Duodenal mucosa (tissue), 2 donors: ENCODE data around the gene EIF2B5.
A peak's percentile ranks its signal among the peaks of the same experiment; 100 is the strongest.

Experiments used
- H3K27ac ChIP-seq: one replicate; pipeline ENCODE4 v1.7.0; 2013; ENCODE audit warnings: low read depth, low read length
- H3K27me3 ChIP-seq, 2 donors: one replicate each; pipeline ENCODE4 v1.7.0; 2013; ENCODE audit warnings: low read length in 2 of 2, control low read depth in 1 of 2; ENCODE audit not compliant: insufficient read depth in 2 of 2, control insufficient read depth in 1 of 2
- H3K36me3 ChIP-seq, 2 donors: one replicate each; pipeline ENCODE4 v1.7.0; 2013; ENCODE audit warnings: low read length in 2 of 2, control low read depth in 1 of 2; ENCODE audit not compliant: insufficient read depth in 2 of 2, control insufficient read depth in 1 of 2
- H3K4me1 ChIP-seq, 2 donors: one replicate each; pipeline ENCODE4 v1.7.0; 2013; ENCODE audit warnings: low read length in 2 of 2, control low read depth in 1 of 2; ENCODE audit not compliant: insufficient read depth in 2 of 2, control insufficient read depth in 1 of 2
- H3K4me3 ChIP-seq, 2 donors: one replicate each; pipeline ENCODE4 v1.7.0; 2013; ENCODE audit warnings: low read length in 2 of 2, low read depth in 1 of 2
- H3K9ac ChIP-seq, 2 donors: one replicate each; pipeline ENCODE4 v1.7.0; 2013; ENCODE audit warnings: low read length in 2 of 2, low read depth in 1 of 2
- H3K9me3 ChIP-seq, 2 donors: one replicate each; pipeline ENCODE4 v1.7.0; 2013; ENCODE audit warnings: low read length in 2 of 2, control low read depth in 1 of 2; ENCODE audit not compliant: control insufficient read depth in 1 of 2

Gene EIF2B5

DNA sequence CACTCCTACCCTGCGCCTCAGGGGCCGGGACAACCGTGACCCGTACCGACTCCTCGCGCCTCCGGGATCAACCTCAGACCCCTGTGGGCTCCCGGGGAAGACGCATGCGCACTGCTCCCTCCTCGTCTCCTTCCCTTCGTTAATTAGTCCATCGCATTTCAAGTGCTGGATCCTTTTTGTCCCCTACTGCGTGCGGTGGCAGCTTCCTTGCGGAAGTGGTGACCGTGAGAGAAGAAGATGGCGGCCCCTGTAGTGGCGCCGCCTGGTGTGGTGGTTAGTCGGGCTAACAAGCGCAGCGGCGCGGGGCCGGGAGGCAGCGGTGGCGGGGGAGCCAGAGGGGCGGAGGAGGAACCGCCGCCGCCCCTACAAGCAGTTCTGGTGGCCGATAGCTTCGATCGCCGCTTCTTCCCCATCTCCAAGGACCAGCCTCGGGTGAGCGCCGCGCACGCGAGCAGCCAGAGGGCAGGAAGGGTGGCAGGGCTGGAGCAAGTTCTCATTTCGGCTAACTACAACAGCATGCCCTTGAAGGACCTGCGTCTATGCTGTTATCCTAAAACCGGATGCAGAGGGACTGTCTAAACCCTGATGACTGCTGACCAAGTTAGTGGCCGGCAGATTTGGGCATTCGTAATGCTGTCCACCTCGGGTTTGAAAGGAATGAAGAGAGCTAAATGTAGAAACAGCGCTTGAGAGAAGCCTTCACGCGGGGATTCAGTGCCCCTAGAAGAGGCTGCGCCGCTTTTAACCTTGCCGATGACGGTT lies at the start of gene EIF2B5:
Gene EIF2B5 (plus strand): TSS at position 210 of the 762 bp plus-strand sequence. CDS start 28 bp downstream, at position 238.
- H3K36me3 ChIP-seq, result peaks cover 8 to 18% of the 10 kb centered on the region in 2 donors
- no peaks in the 10 kb centered on the region for H3K27me3 ChIP-seq
- no peaks in the 10 kb centered on the region for H3K9me3 ChIP-seq
- peak within 1 kb of the TSS; percentile 98 to 99 for H3K9ac ChIP-seq
- H3K4me1 ChIP-seq, result peaks cover 24 to 28% of the 10 kb centered on the region in 2 donors
- peak within 1 kb of the TSS; percentile 98 to 100 for H3K4me3 ChIP-seq
- peak within 1 kb of the TSS; percentile 77 for H3K27ac ChIP-seq

DNA sequence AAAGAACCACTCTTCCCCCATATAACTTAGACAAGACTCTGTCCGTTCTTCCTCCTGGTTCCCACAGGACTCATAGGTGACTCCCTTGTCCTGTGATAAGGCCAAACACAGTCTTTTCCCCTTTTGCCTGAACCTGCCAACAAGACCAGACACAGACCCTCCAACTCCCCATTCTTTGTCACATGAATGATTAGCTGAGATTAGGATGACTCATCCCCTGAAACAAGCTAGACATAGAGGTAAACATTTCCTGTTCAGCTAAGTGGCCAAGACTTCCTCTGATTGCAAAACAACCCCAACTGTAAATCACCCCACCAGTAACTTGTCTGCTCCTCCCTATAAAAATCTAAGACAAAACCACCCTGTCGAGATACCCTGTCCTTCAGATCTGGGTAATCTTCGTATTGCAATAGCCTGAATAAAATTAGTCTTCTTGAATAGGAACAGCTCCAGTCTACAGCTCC lies 49.7 kb upstream of the EIF2B5 start:
- no peaks in the 10 kb centered on the region for H3K36me3 ChIP-seq
- H3K9ac ChIP-seq, result no peak overlapping the region
- H3K4me1 ChIP-seq, result no peaks in the 10 kb centered on the region
- no peaks in the 10 kb centered on the region for H3K27me3 ChIP-seq
- H3K9me3 ChIP-seq, result no peaks in the 10 kb centered on the region
- H3K27ac ChIP-seq, result no peak overlapping the region
- H3K4me3 ChIP-seq, result no peak overlapping the region

GRCh38 chr3:184092199-184092598 lies 43.0 kb upstream of the EIF2B5 start:
- H3K27me3 ChIP-seq, result no peaks in the 10 kb centered on the region
- no peak overlapping the region for H3K27ac ChIP-seq
- H3K9ac ChIP-seq, result no peak overlapping the region
- H3K4me3 ChIP-seq, result no peak overlapping the region
- no peaks in the 10 kb centered on the region for H3K36me3 ChIP-seq
- peaks cover 7 to 16% of the 10 kb centered on the region in 2 donors for H3K9me3 ChIP-seq
- H3K4me1 ChIP-seq, result no peaks in the 10 kb centered on the region

DNA sequence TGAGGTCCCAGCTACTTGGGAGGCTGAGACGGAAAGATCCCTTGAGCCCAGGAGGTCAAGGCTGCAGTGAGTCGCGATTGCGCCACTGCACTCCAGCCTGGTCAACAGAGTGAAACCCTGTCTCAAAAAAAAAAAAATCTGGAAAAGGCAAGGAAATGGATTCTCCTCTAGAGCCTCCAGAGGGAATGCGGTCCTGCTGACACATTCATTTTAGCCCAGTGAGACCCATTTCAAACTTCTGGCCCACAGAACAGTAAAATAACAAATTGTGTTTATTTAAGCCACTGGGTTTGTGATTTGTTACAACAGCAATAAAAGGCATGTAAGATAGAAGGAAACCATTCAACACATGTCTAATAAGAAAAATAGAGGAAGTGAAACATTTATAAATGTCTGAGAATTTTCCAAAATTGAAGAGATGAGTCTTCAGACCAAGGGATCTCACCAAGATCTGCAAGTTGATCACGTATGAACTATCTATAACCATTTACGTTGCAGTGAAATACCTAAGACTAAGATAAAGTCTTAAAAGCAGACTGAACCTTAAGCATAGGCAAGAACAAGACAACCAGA lies 38.3 kb upstream of the EIF2B5 start, which contains the start of gene HTR3E:
Gene HTR3E (plus strand): TSS at position 254 of the 573 bp plus-strand sequence. CDS start 466 bp downstream, outside the sequence.
- Histone ChIP-seq H3K4me3 (no peak within 1 kb of the TSS), H3K4me1 (no peaks in the 10 kb centered on the region)

DNA sequence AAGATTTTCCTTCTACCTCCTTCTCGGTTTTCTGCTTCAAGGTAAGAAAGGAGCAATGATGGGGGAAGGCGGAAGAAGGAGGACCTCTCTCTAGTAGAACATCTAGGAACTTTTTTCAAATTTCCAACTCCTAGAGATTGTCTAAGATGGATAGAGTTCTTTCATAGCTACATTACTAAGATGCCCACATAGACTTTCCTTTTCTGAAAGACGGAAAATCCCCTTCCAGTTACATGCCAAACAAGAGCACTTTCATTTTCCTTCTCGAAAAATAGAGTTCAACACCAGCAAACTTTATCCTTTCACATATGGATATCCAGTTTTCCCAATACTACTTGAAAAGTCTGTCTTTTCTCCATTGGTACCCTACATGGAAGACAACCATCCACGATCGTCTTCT lies 37.6 kb upstream of the EIF2B5 start:
- no peak overlapping the region for H3K27ac ChIP-seq
- no peak overlapping the region for H3K9ac ChIP-seq
- H3K4me1 ChIP-seq, result no peaks in the 10 kb centered on the region
- H3K9me3 ChIP-seq, result peaks cover under 1 to 2% of the 10 kb centered on the region in 2 donors
- H3K4me3 ChIP-seq, result no peak overlapping the region
- H3K36me3 ChIP-seq, result no peaks in the 10 kb centered on the region
- peaks cover 0 to 3% of the 10 kb centered on the region in 2 donors for H3K27me3 ChIP-seq

More for the DNA sequence above, 38.3 kb upstream of the EIF2B5 start, which contains the start of gene HTR3E:
- peaks cover 0 to 3% of the 10 kb centered on the region in 2 donors for H3K27me3 ChIP-seq
- no peak within 1 kb of the TSS for H3K9ac ChIP-seq
- H3K36me3 ChIP-seq, result no peaks in the 10 kb centered on the region
- H3K27ac ChIP-seq, result no peak within 1 kb of the TSS
- peaks cover 7 to 9% of the 10 kb centered on the region in 2 donors for H3K9me3 ChIP-seq

DNA sequence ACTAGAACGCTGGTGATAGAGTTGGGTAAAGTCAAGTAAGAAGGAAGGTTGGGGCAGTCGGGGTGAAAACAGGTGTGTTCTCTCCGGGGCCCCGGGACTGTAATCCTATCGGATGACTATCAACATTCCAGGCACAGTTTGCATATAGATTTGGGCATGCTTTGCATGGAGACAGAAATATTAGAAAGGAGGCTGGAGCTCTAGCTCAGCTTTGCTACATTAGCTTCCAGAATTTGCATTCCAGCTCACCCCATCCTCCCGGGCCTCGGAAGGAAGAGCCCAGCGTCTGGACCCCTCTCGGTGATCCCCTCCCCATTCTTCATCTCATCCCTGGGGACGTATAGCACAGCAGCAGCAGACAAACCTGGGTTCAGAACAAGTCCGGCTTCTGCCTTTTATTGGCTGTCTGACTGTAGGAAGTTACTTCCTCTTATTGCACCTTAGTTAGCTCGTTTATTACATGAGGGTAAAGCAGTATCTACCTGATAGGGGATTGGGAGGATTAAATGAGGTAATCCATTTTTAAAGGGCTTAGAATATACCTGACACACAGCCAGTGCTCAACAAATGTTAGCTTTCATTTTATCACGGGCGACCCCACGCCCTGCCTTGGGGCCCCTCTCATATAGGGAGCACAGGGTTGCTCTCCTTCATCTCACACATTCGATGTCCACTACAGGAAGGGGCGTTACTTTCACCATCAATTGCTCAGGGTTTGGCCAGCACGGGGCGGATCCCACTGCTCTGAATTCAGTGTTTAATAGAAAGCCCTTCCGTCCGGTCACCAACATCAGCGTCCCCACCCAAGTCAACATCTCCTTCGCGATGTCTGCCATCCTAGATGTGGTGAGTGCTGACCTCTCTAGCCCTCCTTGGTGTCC lies 35.1 kb upstream of the EIF2B5 start:
- Histone ChIP-seq H3K9me3 (no peaks in the 10 kb centered on the region), H3K4me3 (no peak overlapping the region), H3K27me3 (peaks cover 0 to 3% of the 10 kb centered on the region in 2 donors), H3K36me3 (no peaks in the 10 kb centered on the region), H3K27ac (no peak overlapping the region), H3K4me1 (no peaks in the 10 kb centered on the region), H3K9ac (no peak overlapping the region)

GRCh38 chr3:184110316-184110725 lies 24.8 kb upstream of the EIF2B5 start:
- no peaks in the 10 kb centered on the region for H3K4me1 ChIP-seq
- H3K9me3 ChIP-seq, result no peaks in the 10 kb centered on the region
- H3K36me3 ChIP-seq, result no peaks in the 10 kb centered on the region
- no peak overlapping the region for H3K27ac ChIP-seq
- H3K4me3 ChIP-seq, result no peak overlapping the region
- no peaks in the 10 kb centered on the region for H3K27me3 ChIP-seq
- no peak overlapping the region for H3K9ac ChIP-seq

GRCh38 chr3:184116017-184116416 lies 19.1 kb upstream of the EIF2B5 start:
- H3K27ac ChIP-seq, result no peak overlapping the region
- H3K9me3 ChIP-seq, result no peaks in the 10 kb centered on the region
- no peaks in the 10 kb centered on the region for H3K36me3 ChIP-seq
- no peak overlapping the region for H3K4me3 ChIP-seq
- H3K27me3 ChIP-seq, result no peaks in the 10 kb centered on the region
- no peaks in the 10 kb centered on the region for H3K4me1 ChIP-seq
- no peak overlapping the region for H3K9ac ChIP-seq

GRCh38 chr3:184117636-184118035 lies 17.5 kb upstream of the EIF2B5 start:
- Histone ChIP-seq H3K4me3 (no peak overlapping the region), H3K27me3 (no peaks in the 10 kb centered on the region), H3K9me3 (no peaks in the 10 kb centered on the region), H3K9ac (no peak overlapping the region), H3K4me1 (no peaks in the 10 kb centered on the region), H3K27ac (no peak overlapping the region), H3K36me3 (no peaks in the 10 kb centered on the region)
